ENCODE measurements around the gene RAPGEF1.

DNA sequence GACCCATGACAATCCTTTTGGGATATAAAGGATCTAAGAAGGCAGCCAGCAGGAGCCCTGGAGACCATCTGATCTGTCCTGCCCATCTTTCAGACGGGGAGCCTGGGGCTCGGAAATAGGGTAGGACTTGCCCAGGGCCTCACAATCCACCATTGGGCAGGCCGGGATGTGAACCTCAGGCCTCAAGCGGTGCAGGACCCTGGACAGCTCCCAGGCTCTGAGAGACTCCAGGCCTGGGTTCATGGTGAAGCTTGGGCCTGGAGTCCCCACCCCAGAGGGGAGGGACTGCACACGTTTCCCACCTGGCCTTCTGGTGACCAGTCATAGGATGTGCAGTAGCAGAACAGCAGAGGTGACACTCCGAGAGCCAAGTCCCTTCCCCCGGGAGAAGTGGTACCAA lies 36.6 kb upstream of the RAPGEF1 start:
- TF ChIP-seq, protein P1, sequence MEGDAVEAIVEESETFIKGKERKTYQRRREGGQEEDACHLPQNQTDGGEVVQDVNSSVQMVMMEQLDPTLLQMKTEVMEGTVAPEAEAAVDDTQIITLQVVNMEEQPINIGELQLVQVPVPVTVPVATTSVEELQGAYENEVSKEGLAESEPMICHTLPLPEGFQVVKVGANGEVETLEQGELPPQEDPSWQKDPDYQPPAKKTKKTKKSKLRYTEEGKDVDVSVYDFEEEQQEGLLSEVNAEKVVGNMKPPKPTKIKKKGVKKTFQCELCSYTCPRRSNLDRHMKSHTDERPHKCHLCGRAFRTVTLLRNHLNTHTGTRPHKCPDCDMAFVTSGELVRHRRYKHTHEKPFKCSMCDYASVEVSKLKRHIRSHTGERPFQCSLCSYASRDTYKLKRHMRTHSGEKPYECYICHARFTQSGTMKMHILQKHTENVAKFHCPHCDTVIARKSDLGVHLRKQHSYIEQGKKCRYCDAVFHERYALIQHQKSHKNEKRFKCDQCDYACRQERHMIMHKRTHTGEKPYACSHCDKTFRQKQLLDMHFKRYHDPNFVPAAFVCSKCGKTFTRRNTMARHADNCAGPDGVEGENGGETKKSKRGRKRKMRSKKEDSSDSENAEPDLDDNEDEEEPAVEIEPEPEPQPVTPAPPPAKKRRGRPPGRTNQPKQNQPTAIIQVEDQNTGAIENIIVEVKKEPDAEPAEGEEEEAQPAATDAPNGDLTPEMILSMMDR (IDR thresholded peaks at IDR 0.05): no peak
- no peak for TF ChIP-seq POLR2A (IDR thresholded peaks at IDR 0.05)
